Measurements from ENCODE around the gene TSPY1.
"Not testable (repeated sequence)": the region's sequence is repeated elsewhere in the genome, so short reads cannot be mapped to it uniquely, and the experiment has no call there.

The TSPY1 gene

GRCh38 chrY:9466655-9467054 is at the start of gene TSPY1:
TSS of gene TSPY1 (plus strand) at chrY:9466955. CDS start at chrY:9467001, 46 bp downstream.
- DNase-seq: not testable (repeated sequence)

GRCh38 chrY:9486967-9487366 is 20.2 kb downstream of the TSPY1 start, which contains the start of gene TSPY9:
TSS of gene TSPY9 (plus strand) at chrY:9487267. CDS start at chrY:9487313, 46 bp downstream.
- not testable (repeated sequence) for DNase-seq

- not testable (repeated sequence) for DNase-seq
Observed at GRCh38 chrY:9504396-9504795, 37.6 kb downstream of the TSPY1 start.

GRCh38 chrY:9516287-9516686 is 49.5 kb downstream of the TSPY1 start:
- not testable (repeated sequence) for DNase-seq

All from DMS53 (cell line).